ENCODE results near the gene MCHR1. TPM values are rescaled to one million over a fixed set of nuclear protein-coding genes. Genes with fewer than 3 reads are reported as not detected.
"Not testable (repeated sequence)": the region's sequence is repeated elsewhere in the genome, so short reads cannot be mapped to it uniquely, and the experiment has no call there.

The MCHR1 gene
- total RNA-seq, 1 donor from 2014 or later: 0.94 TPM

- no peak for DNase-seq (ENCODE audit: low read depth)
Measured at GRCh38 chr22:40687706-40688105, 8.4 kb downstream of the MCHR1 start.

GRCh38 chr22:40690370-40690769 is 11.1 kb downstream of the MCHR1 start:
- DNase-seq (ENCODE audit: low read depth): no peak

GRCh38 chr22:40691532-40691931 is 12.2 kb downstream of the MCHR1 start:
- no peak for DNase-seq (ENCODE audit: low read depth)

- DNase-seq (ENCODE audit: low read depth): no peak
Measured at GRCh38 chr22:40694411-40694810, 15.1 kb downstream of the MCHR1 start.

GRCh38 chr22:40701274-40701673 is 22.0 kb downstream of the MCHR1 start:
- DNase-seq (ENCODE audit: low read depth): no peak

GRCh38 chr22:40703174-40703573 is 23.9 kb downstream of the MCHR1 start:
- no peak for DNase-seq (ENCODE audit: low read depth)

GRCh38 chr22:40703736-40704135 is 24.5 kb downstream of the MCHR1 start:
- DNase-seq (ENCODE audit: low read depth): no peak

- no peak for DNase-seq (ENCODE audit: low read depth)
Measured at GRCh38 chr22:40705918-40706682, 26.8 kb downstream of the MCHR1 start.

GRCh38 chr22:40707154-40707553 is 27.9 kb downstream of the MCHR1 start:
- DNase-seq (ENCODE audit: low read depth): no peak

- DNase-seq (ENCODE audit: low read depth): no peak
Measured at GRCh38 chr22:40708177-40708576, 28.9 kb downstream of the MCHR1 start.

GRCh38 chr22:40709752-40710413 is 30.6 kb downstream of the MCHR1 start:
- no peak for DNase-seq (ENCODE audit: low read depth)

GRCh38 chr22:40712311-40712710 is 33.0 kb downstream of the MCHR1 start:
- no peak for DNase-seq (ENCODE audit: low read depth)

GRCh38 chr22:40714499-40715337 is 35.4 kb downstream of the MCHR1 start:
- peak; percentile 26 for DNase-seq (ENCODE audit: low read depth)

GRCh38 chr22:40716116-40716515 is 36.8 kb downstream of the MCHR1 start:
- no peak for DNase-seq (ENCODE audit: low read depth)

GRCh38 chr22:40717657-40718056 is 38.4 kb downstream of the MCHR1 start:
- not testable (repeated sequence) for DNase-seq (ENCODE audit: low read depth)

- DNase-seq (ENCODE audit: low read depth): no peak
Measured at GRCh38 chr22:40718250-40719204, 39.2 kb downstream of the MCHR1 start.

- DNase-seq (ENCODE audit: low read depth): no peak
Measured at GRCh38 chr22:40719599-40719998, 40.3 kb downstream of the MCHR1 start.

GRCh38 chr22:40720156-40720537 is 40.9 kb downstream of the MCHR1 start:
- not testable (repeated sequence) for DNase-seq (ENCODE audit: low read depth)

- no peak for DNase-seq (ENCODE audit: low read depth)
Measured at GRCh38 chr22:40720538-40721256, 41.4 kb downstream of the MCHR1 start.

GRCh38 chr22:40721266-40721665 is 42.0 kb downstream of the MCHR1 start:
- DNase-seq (ENCODE audit: low read depth): peak; percentile 46
